Measurements from ENCODE around the gene UNKL.
A peak's percentile ranks its signal among the peaks of the same experiment; 100 is the strongest.
"Not testable (repeated sequence)": the region's sequence is repeated elsewhere in the genome, so short reads cannot be mapped to it uniquely, and the experiment has no call there.

Gene UNKL

GRCh38 chr16:1445518-1446203 is 31.2 kb upstream of the UNKL start:
- DNase-seq (ENCODE audit: low spot score) = no peak

DNA sequence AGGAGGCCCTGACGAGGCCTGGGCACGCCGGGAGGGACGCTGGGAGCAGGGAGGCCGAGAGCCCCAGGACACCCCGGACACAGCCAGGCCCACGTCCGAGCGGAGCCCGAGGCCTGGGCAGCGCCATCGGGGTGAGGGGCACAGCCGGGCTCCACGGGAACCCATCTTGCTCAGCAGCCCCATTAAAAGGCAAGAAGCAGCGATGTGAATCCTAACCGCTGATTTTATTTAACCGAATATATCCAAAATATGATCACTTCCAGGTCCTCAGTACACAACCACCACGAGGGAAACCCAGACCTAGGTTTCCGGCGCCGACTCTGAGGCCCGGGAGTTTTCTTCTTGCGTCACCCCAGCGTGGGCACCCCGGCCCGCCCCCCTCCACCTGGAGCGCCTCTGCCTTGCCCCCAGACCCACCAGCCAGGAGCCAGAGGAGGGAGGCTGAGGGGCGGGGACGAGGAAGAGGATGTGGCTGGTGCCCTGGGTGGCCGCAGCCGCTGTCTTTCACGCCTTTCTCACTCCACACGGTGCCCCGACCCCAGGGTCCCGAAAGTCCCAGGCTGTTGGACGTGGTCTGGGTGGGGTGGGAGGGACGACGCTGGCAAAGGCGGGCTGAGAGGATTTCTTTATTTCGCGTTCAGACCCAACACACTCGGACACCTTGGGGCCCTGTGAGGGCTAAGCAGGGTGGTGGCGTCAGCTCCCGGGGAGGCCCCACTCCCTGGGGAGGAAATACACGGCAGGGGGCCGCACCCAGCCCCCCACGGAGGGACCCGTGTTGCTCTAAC is 30.4 kb upstream of the UNKL start:
- peak; percentile 39 for DNase-seq (ENCODE audit: low spot score)

- DNase-seq (ENCODE audit: low spot score) = no peak
Measured at GRCh38 chr16:1443980-1444729, 29.7 kb upstream of the UNKL start, which contains the start of gene CCDC154. CCDC154 (minus strand) TSS chr16:1444556; CDS start chr16:1444322, 234 bp downstream.

- no peak for DNase-seq (ENCODE audit: low spot score)
Measured at GRCh38 chr16:1443403-1443973, 29.0 kb upstream of the UNKL start.

DNA sequence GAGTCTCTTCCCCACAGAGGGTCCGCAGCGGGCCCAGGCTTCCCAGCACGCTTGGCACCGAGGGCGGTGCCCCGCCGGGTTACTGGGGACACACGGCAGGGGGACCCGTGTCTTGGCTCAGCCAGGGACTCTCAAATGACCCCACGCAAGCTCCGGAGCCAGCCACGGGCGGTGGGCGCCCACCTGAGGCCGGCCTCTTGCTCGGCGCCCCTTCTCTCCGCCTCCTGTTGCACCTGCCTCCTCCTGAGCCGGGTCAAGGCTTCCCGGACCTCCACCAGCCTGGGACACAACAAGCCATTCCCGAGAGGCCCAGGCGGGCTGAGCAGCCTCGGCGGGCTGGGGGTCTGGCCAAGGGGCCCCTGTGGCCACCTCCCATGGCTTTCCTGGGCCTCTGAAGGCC is 28.2 kb upstream of the UNKL start:
- no peak for DNase-seq (ENCODE audit: low spot score)

DNA sequence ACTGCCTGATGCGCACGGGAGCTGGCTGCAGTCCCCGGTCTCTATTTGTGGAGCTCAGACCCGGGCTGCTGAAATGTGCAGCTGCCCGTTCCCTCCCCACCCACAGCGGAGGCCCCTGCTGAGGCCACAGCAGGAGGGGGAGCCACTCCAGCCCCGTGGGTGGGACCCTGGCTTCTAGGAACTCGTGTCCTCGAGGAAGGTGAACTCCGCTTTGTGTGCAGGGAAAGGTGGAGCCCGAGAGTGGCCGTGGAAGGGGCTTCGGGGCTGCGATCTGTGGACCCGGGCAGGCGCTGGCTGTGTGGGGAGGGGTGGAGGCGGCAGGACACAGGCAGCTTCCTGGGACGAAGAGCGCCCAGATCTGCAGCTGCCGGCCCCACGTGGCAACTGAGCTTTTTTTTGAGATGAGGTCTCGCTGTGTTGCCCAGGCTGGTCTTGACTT is 26.9 kb upstream of the UNKL start:
- no peak for DNase-seq (ENCODE audit: low spot score)

DNA sequence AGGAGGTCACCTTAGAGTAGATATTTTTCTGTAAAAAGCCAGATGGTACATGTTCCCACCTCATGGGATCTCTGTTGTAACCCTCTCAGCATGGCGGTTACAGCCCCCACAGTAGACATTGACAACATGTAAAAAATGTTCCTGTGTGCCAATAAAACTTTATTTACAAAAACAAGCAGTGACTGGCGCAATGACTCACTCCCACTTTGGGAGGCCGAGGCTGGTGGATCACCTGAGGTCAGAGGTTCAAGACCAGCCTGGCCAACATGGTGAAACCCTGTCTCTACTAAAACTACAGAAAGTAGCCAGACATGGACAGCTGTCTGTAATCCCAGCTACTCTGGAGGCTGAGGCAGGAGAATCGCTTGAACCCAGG is 25.2 kb upstream of the UNKL start:
- DNase-seq (ENCODE audit: low spot score) = not testable (repeated sequence)

DNA sequence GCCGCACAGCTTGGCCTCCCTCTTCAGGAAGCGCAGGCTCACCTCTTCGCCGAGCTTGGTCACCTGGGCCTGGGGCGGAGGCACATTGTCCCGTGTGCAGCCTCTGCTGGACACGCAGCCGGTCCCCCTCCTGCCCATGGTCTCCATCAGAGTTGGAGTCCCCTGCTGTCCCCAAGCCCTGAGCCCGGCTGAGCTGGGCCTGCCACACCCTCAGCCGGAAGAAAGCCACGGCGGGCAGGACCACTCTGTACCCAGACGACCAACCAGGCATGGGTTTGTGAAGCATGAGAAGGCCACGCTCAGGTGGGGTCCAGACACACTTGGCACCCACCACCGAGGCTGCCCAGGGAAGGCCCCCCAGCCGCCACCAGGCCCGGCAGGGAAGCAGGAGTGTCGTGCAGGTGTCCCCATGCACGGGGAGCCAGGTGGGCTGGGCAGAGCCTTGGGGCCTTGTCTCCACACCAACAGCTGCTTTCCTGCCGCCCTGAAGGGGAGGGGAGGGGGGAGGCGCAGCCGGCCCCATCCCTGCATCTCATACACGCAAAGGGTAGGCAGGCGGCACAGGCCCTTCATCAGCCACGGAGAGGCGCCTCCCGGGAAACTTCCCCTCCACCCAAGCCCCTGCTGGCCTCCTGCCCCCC is 24.7 kb upstream of the UNKL start:
- no peak for DNase-seq (ENCODE audit: low spot score)

DNA sequence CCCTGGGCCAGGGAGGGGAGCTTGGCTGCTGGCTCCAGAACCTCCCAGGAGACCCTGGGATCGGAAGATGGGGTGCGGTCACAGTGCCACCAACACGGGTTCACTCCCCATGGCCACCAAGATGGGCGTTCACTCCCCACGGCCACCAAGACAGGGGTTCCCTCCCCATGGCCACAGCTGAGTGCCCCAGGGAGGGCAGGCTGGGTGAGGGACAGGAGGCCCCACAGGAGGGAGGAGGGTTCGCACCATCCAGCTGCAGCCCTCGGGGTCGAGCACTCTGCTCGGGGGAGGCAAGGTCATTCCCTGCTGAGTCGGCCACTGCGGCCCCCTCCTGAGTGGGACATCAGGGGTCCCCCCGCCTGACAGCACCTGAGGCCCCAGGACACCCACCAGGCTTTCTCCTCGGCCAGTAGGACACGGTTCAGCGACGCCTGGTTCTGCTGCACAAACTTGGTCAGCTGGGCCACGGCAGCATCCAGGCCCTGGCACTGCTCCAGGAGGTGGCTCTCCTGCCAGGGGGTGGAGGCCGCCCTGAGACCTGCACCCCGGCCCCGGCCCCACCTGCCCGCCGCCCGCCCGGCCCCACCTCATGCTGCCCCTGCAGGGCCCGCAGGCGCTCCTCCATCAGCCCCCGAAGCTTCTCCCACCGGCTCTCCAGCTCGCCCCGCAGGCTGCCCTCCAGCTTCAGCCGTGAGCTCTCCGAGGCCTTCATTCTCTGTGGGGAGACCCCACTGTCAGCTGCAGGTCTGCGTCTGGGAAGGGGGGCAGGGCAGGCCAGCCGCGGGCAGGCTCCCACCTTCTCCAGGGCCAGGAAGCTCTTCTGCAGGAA is 23.9 kb upstream of the UNKL start:
- DNase-seq (ENCODE audit: low spot score) = no peak

DNA sequence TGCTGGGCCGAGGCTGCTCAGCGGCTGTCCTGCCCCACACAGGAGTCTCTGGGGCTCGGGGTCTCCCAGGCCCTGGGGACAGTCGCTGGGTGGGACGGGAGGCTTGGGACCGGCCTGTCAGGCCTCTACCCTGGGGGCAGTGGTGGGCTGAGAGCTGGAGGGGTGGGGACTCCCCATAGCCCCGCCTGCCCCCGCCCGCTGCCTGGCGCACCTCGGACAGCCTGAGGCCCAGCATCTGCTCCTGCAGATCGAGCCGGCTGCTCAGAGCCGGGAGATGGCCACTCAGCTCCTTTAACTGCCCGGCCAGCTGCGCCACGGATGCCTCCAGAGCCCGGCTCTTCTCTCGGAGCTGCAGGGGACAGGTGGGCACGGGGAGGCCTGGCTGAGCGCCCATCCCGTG is 23.1 kb upstream of the UNKL start:
- no peak for DNase-seq (ENCODE audit: low spot score)

- no peak for DNase-seq (ENCODE audit: low spot score)
Measured at GRCh38 chr16:1436731-1437355, 22.3 kb upstream of the UNKL start.

DNA sequence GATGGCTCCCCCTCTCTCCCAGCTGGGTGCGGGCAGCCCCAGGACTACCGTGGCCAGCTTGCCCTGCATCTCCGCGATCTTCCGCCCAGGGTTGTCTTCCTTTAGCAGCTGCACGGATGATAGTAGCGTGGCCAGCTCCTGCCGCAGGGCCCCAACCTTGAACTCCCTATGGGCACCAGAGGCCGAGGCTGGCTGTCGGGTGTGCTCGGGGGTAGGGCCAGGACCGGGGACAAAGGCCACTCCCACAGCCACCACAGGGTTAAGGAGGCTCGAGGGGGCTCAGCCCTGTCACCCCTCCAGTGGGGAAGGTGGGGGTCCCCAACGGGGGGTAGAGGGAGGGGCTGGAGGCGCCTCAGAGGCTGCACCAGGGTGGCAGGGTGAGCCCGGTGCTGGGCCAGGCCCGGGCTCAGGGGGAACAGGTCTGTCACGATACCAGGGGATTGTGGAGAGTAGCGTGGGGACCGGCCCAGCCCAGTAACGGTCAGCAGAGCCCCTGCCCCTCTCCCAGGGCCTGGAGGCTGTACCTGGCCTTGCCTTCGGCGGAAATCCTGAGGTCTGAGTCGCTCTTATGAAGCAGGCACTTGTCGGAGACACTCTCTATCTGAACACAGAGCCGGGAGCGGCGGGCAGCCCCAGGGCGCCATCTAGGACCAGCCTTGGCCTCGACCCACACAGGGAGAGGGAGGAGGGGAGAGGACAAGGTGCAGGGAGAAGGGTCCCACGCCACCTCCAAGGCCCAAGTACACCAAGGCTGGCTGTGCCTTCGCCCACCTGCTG is 21.6 kb upstream of the UNKL start:
- no peak for DNase-seq (ENCODE audit: low spot score)

DNA sequence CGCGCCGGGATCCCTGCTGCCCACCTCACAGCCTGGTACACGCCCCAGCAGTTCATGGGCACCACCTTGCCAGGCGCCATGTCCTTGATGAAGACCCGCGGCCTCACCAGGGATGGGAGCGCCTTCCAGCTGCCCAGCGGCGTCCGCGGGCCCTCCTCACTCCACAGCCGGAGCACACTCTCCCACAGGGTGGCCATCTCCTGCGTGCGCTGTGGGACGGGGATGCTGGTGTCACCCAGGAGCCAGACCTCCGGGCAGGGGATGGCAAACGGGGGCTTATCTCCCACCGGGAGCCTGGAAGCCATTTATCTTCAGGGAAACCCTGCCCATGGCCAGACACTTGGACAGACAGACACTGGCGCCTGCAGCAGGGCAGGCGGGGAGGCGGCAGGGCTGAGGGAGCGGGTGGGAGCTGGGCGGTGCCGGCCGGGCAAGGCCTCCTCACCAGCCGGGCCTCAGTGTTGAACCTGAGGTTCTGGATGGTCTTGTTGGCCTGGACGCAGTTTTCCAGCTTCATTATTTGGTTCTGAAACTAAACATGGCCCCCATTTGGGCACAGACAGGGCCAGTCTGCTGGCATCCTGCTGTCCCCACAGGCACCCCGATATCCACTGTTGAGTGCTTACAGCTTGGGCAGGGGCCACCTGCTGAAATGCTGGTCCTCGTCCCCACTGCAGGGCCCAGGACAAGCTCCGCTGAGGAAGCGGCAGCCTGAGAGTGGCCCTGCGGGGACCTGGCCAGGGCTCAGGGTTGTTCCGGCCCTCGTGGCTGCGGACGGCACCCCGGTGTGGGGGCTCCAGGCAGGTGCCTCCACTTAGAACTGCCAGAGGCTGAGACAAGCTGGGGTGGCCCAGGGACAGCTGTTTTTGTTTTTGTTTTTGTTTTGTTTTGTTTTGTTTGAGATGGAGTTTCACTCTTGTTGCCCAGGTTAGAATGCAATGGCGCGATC is 20.4 kb upstream of the UNKL start:
- DNase-seq (ENCODE audit: low spot score) = no peak

DNA sequence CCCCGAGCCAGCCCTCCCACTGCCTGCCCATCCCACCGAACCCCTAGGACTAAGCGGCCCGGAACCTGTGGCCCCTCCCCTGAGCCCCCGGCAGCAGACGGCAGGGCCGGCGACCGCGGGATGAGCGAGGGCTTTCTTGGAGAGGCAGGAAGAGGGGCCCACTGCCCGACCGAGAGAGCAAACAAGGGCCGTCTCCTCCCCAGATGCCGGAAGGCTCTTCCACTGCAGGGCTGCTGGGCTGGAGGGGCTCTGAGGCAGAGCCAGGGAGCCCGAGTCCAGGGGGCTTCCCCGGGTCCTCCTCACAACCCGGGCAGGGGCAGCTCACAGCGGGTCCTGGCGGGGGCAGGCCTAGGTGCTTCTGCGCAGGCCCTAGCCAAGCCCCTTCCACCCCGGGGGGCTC is 19.3 kb upstream of the UNKL start:
- DNase-seq (ENCODE audit: low spot score) = no peak

DNA sequence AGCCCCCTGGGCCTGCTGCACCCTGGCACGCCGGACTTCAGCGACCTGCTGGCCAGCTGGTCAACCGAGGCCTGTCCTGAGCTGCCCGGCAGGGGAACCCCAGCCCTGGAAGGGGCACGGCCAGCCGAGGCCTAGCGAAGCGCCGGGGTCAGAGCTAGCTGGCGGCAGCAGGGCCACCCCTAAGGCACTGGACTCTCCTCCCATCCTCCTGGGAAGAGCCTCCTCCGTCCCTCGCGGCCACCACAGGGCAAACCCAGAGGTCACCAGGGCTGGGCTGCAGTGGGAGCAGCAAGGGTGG is 18.7 kb upstream of the UNKL start:
- no peak for DNase-seq (ENCODE audit: low spot score)

GRCh38 chr16:1432388-1433262 is 18.1 kb upstream of the UNKL start:
- no peak for DNase-seq (ENCODE audit: low spot score)

DNA sequence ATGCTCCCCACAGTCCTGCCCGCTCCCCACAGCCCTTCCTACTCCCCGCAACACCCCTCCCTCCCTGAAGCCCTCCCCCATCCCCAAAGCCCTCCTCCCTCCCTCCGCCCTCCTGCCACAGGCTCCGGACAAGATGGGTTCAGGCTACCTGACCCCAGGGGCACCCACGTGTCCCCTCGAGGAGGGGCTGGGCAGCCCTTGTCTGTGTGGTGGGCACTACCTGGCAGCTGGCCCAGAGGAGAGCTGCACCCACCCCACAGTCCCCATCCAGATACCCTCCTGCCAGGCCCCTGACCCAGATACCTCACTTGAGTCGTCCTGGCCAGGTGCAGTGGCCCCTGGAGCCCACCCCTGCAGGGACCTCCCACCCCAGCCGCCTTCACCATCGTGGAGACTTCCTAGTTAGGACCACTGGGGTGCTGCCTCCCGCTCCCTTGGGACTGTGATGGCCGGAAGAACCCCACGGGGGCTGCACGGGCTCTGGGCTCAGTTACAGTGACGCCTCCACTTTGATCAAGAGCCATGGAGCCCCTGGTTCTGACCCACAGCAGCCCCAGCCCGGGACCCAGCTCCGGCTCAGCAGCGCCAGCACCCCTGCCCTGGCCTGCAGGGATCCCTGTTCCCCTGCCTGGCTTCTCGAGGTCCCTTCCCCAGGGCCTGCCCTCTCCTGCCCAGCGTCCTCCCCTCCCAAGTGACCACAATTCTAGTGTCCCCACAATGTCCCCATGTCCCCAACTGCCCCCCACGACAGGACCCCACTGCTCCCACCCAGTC is 17.2 kb upstream of the UNKL start:
- no peak for DNase-seq (ENCODE audit: low spot score)

Data from NAMALWA (cell line).